CD14-positive monocyte (primary cell): ENCODE measurements around the gene TTC4. TPM values are rescaled to one million over a fixed set of nuclear protein-coding genes. Genes with fewer than 3 reads are reported as not detected.

Experiments used
- DNase-seq, 3 donors: peaks; one replicate each; pipeline ENCODE4 v3.0.0-alpha.2; 2011 to 2022
- H2AFZ ChIP-seq: 2 replicates; pipeline ENCODE4 v1.6.0; 2012; ENCODE audit warnings: mild to moderate bottlenecking, low read depth, low read length, inconsistent platforms; ENCODE audit not compliant: insufficient read depth, poor library complexity, severe bottlenecking
- H3K27ac ChIP-seq, 2 donors: 1 replicate in 1 of 2; 2 replicates in 1 of 2; pipeline ENCODE4 v1.5.1; 2012 to 2013; ENCODE audit warnings: low read length in 2 of 2, control low read depth in 1 of 2, inconsistent platforms in 1 of 2, low read depth in 1 of 2, mild to moderate bottlenecking in 1 of 2
- H3K27me3 ChIP-seq, 2 donors: one replicate each; pipeline versions ENCODE4 v1.6.0 to v1.6.1; 2011 to 2013; ENCODE audit warnings: low read length in 2 of 2; ENCODE audit not compliant: control insufficient read depth in 2 of 2, insufficient read depth in 2 of 2
- H3K36me3 ChIP-seq, 2 donors: replicated peaks in 1 of 2; 1 replicate in 1 of 2; 2 replicates in 1 of 2; pipeline versions ENCODE4 v1.5.1 to v1.6.1; 2012 to 2013; ENCODE audit warnings: low read length in 2 of 2, control low read depth in 1 of 2, inconsistent platforms in 1 of 2, mild to moderate bottlenecking in 1 of 2; ENCODE audit not compliant: insufficient read depth in 2 of 2, control insufficient read depth in 1 of 2
- H3K4me1 ChIP-seq, 2 donors: 1 replicate in 1 of 2; 2 replicates in 1 of 2; pipeline versions ENCODE4 v1.5.1 to v1.6.1; 2012 to 2013; ENCODE audit warnings: low read length in 2 of 2, control low read depth in 1 of 2, inconsistent platforms in 1 of 2, mild to moderate bottlenecking in 1 of 2, moderate library complexity in 1 of 2; ENCODE audit not compliant: insufficient read depth in 2 of 2, control insufficient read depth in 1 of 2
- H3K4me2 ChIP-seq: replicated peaks from 2 replicates; pipeline ENCODE3; 2012; ENCODE audit warnings: low read length, moderate library complexity, mild to moderate bottlenecking; ENCODE audit not compliant: poor library complexity, severe bottlenecking; ENCODE audit errors: extremely low read depth
- H3K4me3 ChIP-seq, 3 experiments: fragments of 200-600 bp in 1 of 3; sonication (generic) in 1 of 3; replicated peaks in 1 of 3; 1 replicate in 2 of 3; 2 replicates in 1 of 3; pipeline ENCODE4 v1.5.1; 2011 to 2013; ENCODE audit warnings: low read length in 3 of 3, mild to moderate bottlenecking in 3 of 3, control low read depth in 2 of 3, low read depth in 2 of 3, inconsistent platforms in 1 of 3, moderate library complexity in 1 of 3
- H3K79me2 ChIP-seq: 2 replicates; pipeline ENCODE4 v1.6.0; 2012; ENCODE audit warnings: mild to moderate bottlenecking, control low read depth, inconsistent platforms, low read length, moderate library complexity; ENCODE audit not compliant: insufficient read depth
- H3K9ac ChIP-seq: 2 replicates; pipeline ENCODE4 v1.6.0; 2017; ENCODE audit warnings: low read length, mild to moderate bottlenecking; ENCODE audit not compliant: insufficient read depth, poor library complexity, severe bottlenecking
- H3K9me3 ChIP-seq, 2 donors: replicated peaks in 1 of 2; 1 replicate in 1 of 2; 2 replicates in 1 of 2; pipeline versions ENCODE4 v1.5.1 to v1.6.1; 2012 to 2013; ENCODE audit warnings: low read length in 2 of 2, control low read depth in 1 of 2; ENCODE audit not compliant: control insufficient read depth in 1 of 2, insufficient read depth in 1 of 2
- H4K20me1 ChIP-seq: 2 replicates; pipeline ENCODE4 v1.6.0; 2012; ENCODE audit warnings: mild to moderate bottlenecking, low read length, control low read depth, moderate library complexity; ENCODE audit not compliant: insufficient read depth
- H3K27ac Mint-ChIP-seq, 7 donors: one replicate each; pipeline ENCODE4 v1.8.0; 2020; ENCODE audit warnings: mild to moderate bottlenecking in 7 of 7, mixed read lengths in 7 of 7, moderate library complexity in 6 of 7, inconsistent platforms in 2 of 7
- H3K27me3 Mint-ChIP-seq, 3 donors: one replicate each; pipeline ENCODE4 v1.8.0; 2021 to 2022; ENCODE audit warnings: low read depth in 3 of 3, mild to moderate bottlenecking in 3 of 3, mixed read lengths in 3 of 3, moderate library complexity in 3 of 3, inconsistent platforms in 1 of 3
- H3K36me3 Mint-ChIP-seq, 2 donors: one replicate each; pipeline ENCODE4 v1.8.0; 2020; ENCODE audit warnings: mixed read lengths in 2 of 2, inconsistent platforms in 1 of 2, mild to moderate bottlenecking in 1 of 2
- H3K4me1 Mint-ChIP-seq: one replicate; pipeline ENCODE4 v1.8.0; 2020; ENCODE audit warnings: mild to moderate bottlenecking, mixed read lengths
- H3K4me3 Mint-ChIP-seq, 2 donors: one replicate each; pipeline ENCODE4 v1.8.0; 2020; ENCODE audit warnings: mild to moderate bottlenecking in 2 of 2, mixed read lengths in 2 of 2, moderate library complexity in 1 of 2
- H3K9me3 Mint-ChIP-seq, 7 donors: one replicate each; pipeline ENCODE4 v1.8.0; 2020 to 2022; ENCODE audit warnings: mixed read lengths in 7 of 7, mild to moderate bottlenecking in 6 of 7, moderate library complexity in 6 of 7, inconsistent platforms in 2 of 7
- CTCF ChIP-seq: fragments of 200-600 bp; IDR thresholded peaks from one replicate; pipeline ENCODE4 v1.8.0; 2022; ENCODE audit warnings: antibody characterized with exemption, mild to moderate bottlenecking
- WGBS: methylation state at CpG from one replicate; pipeline ENCODE4 v1.1.5; 2013; ENCODE audit warnings: missing lambda C conversion rate; ENCODE audit not compliant: insufficient coverage; 5-methylcytosine and 5-hydroxymethylcytosine counted together
- intact Hi-C, 2 donors: fragments of 100-400 bp; cut with micrococcal nuclease; formaldehyde crosslinking; loops; one replicate each; pipeline versions ENCODE4 v1.15.0 to v1.15.1; 2023
- polyA plus RNA-seq, 3 donors: library from polyadenylated mRNA; depleted of rRNA in 1 of 3; unstranded in 2 of 3; stranded (reverse) in 1 of 3; fragments of 300-500 nt in 2 of 3; fragments of >200 nt in 1 of 3; fragmentation: Illumina TruSeq in 2 of 3; gene quantifications; 1 replicate in 2 of 3; 2 replicates in 1 of 3; pipeline ENCODE4 v1.2.3, GENCODE V29; 2012 to 2021

TTC4 gene
- polyA plus RNA-seq, 3 donors: 9.2 to 13.3 (median 12.4) TPM

GRCh38 chr1:54685335-54685905 is 30.2 kb upstream of the TTC4 start:
- no peaks in the 10 kb centered on the region for H3K27me3 ChIP-seq
- H3K79me2 ChIP-seq: no peaks in the 10 kb centered on the region
- Mint-ChIP-seq H3K9me3 (no peaks in the 10 kb centered on the region), H3K36me3 (no peaks in the 10 kb centered on the region), H3K4me1 (no peaks in the 10 kb centered on the region), H3K27me3 (peaks cover 0 to 3% (median 0%) of the 10 kb centered on the region in 3 donors), H3K4me3 (no peak overlapping the region), H3K27ac (no peak overlapping the region)
- no peak overlapping the region for H3K4me3 ChIP-seq
- H3K36me3 ChIP-seq: no peaks in the 10 kb centered on the region
- intact Hi-C loops: no loop called here
- H3K9me3 ChIP-seq: no peaks in the 10 kb centered on the region
- H3K9ac ChIP-seq: no peak overlapping the region
- H3K4me1 ChIP-seq: no peaks in the 10 kb centered on the region
- WGBS: 100% methylated on average over 1 of the region's 4 CpGs
- no peak for DNase-seq
- no peak overlapping the region for H3K4me2 ChIP-seq
- no peak overlapping the region for H2AFZ ChIP-seq
- TF ChIP-seq CTCF: no peak
- H3K27ac ChIP-seq: no peak overlapping the region
- H4K20me1 ChIP-seq: no peaks in the 10 kb centered on the region

- H3K36me3 ChIP-seq: no peaks in the 10 kb centered on the region
- 93% methylated on average over 11 of the region's 11 CpGs for WGBS
- H4K20me1 ChIP-seq: no peaks in the 10 kb centered on the region
- no peaks in the 10 kb centered on the region for H3K36me3 Mint-ChIP-seq
- H2AFZ ChIP-seq: no peak overlapping the region
- no peak overlapping the region for H3K9ac ChIP-seq
- H3K27ac Mint-ChIP-seq: peak overlapping the region in 1 of 7 donors; percentile 33
- no peak for TF ChIP-seq CTCF
- H3K4me2 ChIP-seq: no peak overlapping the region
- H3K4me1 Mint-ChIP-seq: no peaks in the 10 kb centered on the region
- no peak overlapping the region for H3K27ac ChIP-seq
- H3K4me1 ChIP-seq: no peaks in the 10 kb centered on the region
- intact Hi-C loops: no loop called here
- peaks cover 0 to 3% (median 0%) of the 10 kb centered on the region in 3 donors for H3K27me3 Mint-ChIP-seq
- no peak overlapping the region for H3K4me3 ChIP-seq
- no peaks in the 10 kb centered on the region for H3K79me2 ChIP-seq
- DNase-seq: no peak
- H3K4me3 Mint-ChIP-seq: no peak overlapping the region
- H3K27me3 ChIP-seq: no peaks in the 10 kb centered on the region
- no peaks in the 10 kb centered on the region for H3K9me3 Mint-ChIP-seq
- H3K9me3 ChIP-seq: no peaks in the 10 kb centered on the region
These were observed 29.5 kb upstream of the TTC4 start for GRCh38 chr1:54686155-54686554.
